GM19043 (cell line): ENCODE measurements around the gene PRR18.

Experiments
- ATAC-seq: cut with Tn5 transposase; IDR thresholded peaks from one replicate; pipeline ENCODE4 v1.9.1; 2021; ENCODE audit warnings: low read depth; ENCODE audit not compliant: unreplicated experiment

Gene PRR18

GRCh38 chr6:166308769-166309589 is 787 bp upstream of the PRR18 start:
- no peak for ATAC-seq

- peak; percentile 30 for ATAC-seq
Observed at GRCh38 chr6:166307082-166308032, 835 bp downstream of the PRR18 start.

GRCh38 chr6:166306378-166307081 is 1.7 kb downstream of the PRR18 start:
- ATAC-seq: no peak

GRCh38 chr6:166305562-166306117 is 2.6 kb downstream of the PRR18 start:
- ATAC-seq: no peak

- no peak for ATAC-seq
Observed at GRCh38 chr6:166304106-166304505, 4.1 kb downstream of the PRR18 start.

GRCh38 chr6:166301611-166302529 is 6.3 kb downstream of the PRR18 start:
- ATAC-seq: no peak

- no peak for ATAC-seq
Observed at GRCh38 chr6:166300357-166300987, 7.7 kb downstream of the PRR18 start.

GRCh38 chr6:166297606-166298005 is 10.6 kb downstream of the PRR18 start:
- ATAC-seq: no peak

GRCh38 chr6:166296035-166296883 is 11.9 kb downstream of the PRR18 start:
- ATAC-seq: no peak

GRCh38 chr6:166293731-166294584 is 14.2 kb downstream of the PRR18 start:
- no peak for ATAC-seq

- no peak for ATAC-seq
Observed at GRCh38 chr6:166289207-166290060, 18.8 kb downstream of the PRR18 start.

- peak; percentile 98 for ATAC-seq
Observed at GRCh38 chr6:166286839-166287271, 21.3 kb downstream of the PRR18 start.

- ATAC-seq: no peak
Observed at GRCh38 chr6:166285233-166285632, 23.0 kb downstream of the PRR18 start.

- no peak for ATAC-seq
Observed at GRCh38 chr6:166284640-166285039, 23.6 kb downstream of the PRR18 start.

GRCh38 chr6:166282394-166283032 is 25.7 kb downstream of the PRR18 start:
- no peak for ATAC-seq

GRCh38 chr6:166281104-166281503 is 27.1 kb downstream of the PRR18 start:
- no peak for ATAC-seq
